Muscle of back (tissue), 13 donors: ENCODE data around the gene HS3ST3B1. TPM values are rescaled to one million over a fixed set of nuclear protein-coding genes. Genes with fewer than 3 reads are reported as not detected.

Experiments used
- DNase-seq, 3 donors: peaks; one replicate each; pipeline versions ENCODE4 v3.0.0 to v3.0.0-alpha.2; 2013
- long read RNA-seq, 9 donors: transcript quantifications; one replicate each; lab custom pipeline, GENCODE V29; 2026
- polyA plus RNA-seq, 10 donors: library from polyadenylated mRNA; unstranded; fragments of 120-200 nt; gene quantifications; one replicate each; pipeline ENCODE4 v1.2.1, GENCODE V29; 2013; ENCODE audit not compliant: insufficient read length in 10 of 10

The HS3ST3B1 gene
- 1 to 10 TPM in 9 of 10 donors, under 1 TPM in 1; 0.71 to 4.7 (median 3.4) TPM for polyA plus RNA-seq
- long read RNA-seq, donor 1: 0 reads
- long read RNA-seq, donor 2: 0 reads
- long read RNA-seq, donor 3: 0 reads
- long read RNA-seq, donor 4: 0 reads
- long read RNA-seq, donor 5, full-length matches to known transcripts: 2 of 2 reads
- long read RNA-seq, donor 5, partial matches to known transcripts: 0 of 2 reads
- long read RNA-seq, donor 5, other reads (novel, unspliced or antisense): 0 of 2 reads
- long read RNA-seq, donor 6: 0 reads
- long read RNA-seq, donor 7: 0 reads
- long read RNA-seq, donor 8: 0 reads
- long read RNA-seq, donor 9: 0 reads

DNA sequence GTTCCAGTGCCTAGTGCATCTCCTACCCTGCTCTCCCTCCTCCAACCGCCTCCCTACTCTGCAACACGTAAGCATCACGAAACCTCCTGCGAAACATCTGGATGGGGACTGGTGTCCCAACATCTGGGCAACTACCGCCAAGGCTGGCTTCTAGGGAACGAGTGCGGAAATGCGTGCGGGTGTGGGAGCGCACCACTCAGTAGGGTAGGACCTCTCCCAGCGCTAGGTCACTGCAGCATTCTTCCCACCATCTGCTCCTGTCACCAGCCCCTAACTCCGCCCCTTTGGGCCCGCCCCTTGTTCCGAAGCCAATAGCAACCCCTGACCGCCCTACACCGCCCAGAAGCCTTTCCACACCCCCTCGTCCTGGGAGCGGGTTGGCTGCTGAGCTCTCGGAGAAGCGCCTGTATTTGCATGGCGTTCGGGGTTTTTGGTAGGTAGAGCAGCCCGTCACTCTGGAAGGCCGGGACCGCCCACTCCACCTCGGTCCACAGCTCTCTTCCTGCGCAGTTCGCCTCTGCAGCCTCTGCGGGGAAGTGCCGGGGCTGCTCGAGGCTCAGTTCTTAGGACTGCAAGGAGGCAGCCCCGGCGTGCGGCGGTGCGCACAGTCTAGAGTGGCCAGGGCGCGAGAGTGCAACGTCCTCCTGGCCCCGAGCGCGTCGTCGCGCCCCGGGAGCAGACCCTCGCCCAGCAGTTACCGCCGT is at the start of gene HS3ST3B1:
Gene HS3ST3B1, plus strand, starts transcription at position 507 of the 704 bp plus-strand sequence. CDS start 438 bp downstream, outside the sequence.
- peak; percentile 98 to 100 (median 99) for DNase-seq

DNA sequence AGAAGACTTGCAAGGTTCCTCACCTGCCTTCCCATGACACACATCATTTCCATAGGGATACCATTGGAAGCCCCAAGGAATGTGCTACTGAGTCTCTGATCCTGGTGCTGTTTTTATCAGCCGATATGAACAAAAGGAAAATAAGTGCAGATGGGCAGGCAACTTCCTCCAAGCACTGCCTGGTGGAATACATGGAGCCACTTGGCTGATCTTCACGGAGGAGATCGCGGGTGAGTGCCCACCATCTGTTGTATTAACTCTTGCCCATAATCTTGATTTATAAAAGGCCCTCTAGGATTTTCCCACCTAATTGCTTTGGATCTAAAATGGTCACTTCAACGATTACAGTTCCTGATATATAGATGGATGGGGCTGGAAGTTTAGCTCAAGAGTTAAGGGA is 39.5 kb upstream of the HS3ST3B1 start:
- no peak for DNase-seq

DNA sequence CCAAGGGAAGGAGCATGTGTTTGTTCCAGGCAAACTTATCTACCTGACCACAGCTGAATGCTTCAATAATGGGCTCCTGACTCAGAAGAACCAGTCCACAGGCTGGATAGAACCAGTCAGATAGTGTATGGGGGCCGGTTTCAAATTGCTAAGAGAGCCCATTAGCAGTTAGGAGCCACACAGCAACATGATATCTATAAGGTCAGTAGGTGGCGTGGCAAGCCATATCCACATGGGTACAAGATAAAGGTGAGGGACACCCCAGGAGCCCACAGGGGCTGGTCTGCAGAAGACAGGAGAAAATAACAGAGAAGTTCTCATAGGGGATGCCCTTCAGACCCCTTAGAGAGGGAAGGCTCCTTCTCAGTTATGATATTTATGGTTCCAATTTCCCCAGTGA is 32.6 kb upstream of the HS3ST3B1 start:
- no peak for DNase-seq

DNA sequence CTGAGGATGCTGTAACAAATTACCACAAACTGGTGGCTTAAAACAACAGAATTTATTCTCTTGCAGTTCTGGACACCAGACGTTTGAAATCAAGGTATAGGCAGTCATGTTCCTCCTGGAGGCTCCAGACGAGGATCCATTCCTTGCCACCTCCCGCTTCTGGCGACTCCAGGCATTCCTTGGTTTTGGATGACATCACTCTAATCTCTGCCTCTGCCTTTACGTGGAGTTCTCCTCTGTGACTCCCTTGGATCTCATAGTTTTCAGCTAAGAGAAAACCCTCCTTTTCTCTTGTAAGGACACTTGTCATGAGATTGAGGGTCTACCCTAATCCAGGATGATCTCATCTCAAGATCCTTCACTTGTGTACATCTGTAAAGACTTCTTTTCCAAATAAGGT is 31.4 kb upstream of the HS3ST3B1 start:
- no peak for DNase-seq

DNA sequence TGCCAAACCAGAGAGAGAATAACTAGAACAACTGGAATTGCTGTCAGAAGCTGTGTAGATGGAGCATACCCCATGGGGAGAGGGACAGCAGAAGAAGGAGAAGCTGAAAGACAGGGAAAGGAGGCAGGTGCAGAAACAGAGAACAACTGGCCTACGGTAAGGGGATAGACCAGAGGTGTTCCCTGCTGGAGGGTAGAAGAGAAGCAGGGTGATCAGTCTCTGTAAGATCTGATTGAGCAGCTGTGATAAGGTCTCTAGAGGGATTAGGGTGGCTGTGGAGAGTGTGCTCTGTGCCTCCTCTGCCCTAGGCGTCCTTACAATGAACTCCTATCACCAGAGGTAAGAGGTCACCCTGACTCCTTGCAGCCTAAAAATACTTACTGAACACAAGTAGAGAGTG is 30.4 kb upstream of the HS3ST3B1 start:
- DNase-seq: no peak

DNA sequence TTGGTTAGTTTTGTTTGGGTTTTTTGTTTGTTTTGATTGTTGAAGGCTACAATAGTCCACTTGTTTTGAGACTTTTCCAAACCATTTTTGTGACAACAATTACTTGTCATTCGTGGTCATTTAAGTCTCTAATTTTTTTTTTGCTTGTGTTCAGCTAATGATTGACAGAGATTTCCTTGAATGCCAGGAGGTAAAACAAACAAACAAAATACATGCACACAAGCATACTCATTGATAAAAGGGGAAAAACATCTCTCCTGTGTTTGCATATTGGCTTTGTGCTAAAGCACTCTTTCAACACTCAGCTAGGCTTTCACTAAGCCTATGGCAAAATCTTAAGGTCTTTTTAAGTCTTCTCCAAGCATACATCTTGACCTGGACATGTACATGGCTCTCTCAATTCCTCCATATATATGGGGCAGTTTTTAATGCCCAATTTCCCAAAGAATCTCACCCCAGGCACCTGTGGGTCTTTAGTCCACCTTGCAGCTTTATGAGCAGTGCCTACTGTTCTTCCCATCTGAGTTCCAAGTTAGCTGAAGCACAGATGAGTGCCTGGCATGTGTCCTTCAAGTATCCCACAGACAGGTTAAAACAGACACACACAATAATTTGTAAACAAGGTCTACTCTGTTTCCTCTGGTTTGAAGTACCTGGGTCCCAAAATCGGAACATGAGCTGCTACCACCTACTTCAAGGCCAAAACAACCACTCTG is 24.2 kb upstream of the HS3ST3B1 start:
- no peak for DNase-seq

DNA sequence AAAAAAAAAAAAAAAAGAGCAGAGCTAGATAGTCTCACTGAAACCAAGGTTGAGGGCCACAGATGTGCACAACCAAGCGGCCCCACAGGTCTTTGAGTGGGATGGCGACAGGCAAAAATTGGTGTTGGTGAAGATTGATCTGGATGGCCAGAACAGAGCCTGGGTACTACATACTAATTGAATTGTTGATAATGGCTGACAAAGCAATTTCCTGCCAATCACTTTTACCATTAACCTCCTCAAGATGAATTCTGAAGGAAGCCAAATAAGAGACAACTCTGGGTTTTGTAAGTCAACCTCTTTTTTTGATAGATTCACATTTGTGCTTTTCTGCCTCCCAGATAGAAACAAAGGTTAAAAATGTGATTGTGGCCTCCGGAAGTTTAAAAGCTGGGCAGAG is 19.4 kb upstream of the HS3ST3B1 start:
- no peak for DNase-seq

DNA sequence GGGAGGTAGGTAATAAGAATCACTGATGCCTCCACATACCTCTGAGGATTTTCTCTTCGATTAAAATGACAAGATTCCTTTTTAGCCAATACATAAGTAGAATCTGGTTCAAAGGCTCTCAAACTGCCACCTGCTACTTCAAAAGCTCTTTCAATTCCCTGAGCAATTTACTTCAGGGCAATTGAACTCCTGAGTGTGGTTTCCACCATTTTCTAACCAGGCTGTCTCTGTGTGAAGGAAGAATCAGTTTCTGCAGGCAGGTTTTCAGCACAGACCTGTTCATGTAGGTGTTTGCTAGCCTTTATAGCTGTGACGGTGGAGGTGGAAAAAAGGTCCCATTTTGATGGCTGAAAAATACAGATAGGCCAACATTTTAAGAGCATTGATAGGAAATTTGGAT is 18.2 kb upstream of the HS3ST3B1 start:
- DNase-seq: no peak

DNA sequence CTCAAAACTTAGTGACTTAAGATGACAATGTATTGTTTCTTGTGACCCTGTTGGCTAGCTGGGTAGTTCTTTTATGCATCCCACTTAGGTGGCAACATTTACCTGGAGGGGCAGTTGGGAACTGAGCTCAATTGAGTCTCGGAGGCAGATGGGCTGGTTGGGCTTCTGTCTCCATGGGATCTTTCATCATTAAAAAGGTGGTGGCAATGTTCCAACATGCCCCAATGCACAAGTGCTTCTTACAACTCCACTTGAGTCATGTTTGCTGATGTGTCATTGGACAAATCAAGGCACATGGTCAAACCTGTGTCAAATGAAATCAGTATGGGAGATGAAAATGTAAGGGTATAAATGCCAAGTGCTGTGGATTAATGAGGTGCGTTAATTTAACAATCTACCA is 11.7 kb upstream of the HS3ST3B1 start:
- no peak for DNase-seq

DNA sequence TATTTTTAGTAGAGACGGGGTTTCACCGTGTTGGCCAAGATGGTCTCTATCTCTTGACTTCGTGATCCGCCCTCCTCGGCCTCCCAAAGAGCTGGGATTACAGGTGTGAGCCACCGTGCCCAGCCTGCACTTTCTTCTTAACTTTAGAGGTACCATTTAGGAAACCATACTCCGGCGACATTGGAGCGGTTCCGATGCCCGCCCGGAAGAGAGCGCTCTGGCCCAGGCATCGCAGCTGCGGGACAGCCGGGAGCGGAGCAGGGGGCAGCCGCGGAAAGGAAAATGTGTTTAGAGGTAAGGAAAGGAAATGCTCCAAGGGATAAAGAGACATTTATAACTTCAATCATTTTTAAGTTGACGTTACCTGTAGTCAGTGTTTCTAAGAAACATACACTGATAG is 6.0 kb upstream of the HS3ST3B1 start:
- DNase-seq: no peak

DNA sequence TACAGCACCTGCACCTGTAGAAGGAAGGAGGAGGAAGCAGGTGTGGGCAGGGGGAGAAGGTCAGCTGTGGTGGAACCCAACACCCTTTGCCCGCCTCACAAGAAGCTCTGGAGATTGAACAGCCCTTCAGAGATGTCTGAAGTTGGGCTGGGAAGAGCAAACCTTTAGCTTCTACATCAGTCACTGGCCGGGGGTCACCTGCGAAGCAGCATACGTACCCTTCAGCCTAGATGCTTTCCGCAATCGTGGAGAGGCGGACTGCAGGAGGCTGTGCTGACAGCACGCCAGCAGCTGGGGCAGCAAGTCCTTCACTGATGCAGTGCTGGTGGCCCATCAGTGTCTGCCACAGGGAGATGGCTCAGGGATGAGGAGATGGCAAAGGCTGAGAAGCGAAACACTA is 5.2 kb upstream of the HS3ST3B1 start:
- no peak for DNase-seq

DNA sequence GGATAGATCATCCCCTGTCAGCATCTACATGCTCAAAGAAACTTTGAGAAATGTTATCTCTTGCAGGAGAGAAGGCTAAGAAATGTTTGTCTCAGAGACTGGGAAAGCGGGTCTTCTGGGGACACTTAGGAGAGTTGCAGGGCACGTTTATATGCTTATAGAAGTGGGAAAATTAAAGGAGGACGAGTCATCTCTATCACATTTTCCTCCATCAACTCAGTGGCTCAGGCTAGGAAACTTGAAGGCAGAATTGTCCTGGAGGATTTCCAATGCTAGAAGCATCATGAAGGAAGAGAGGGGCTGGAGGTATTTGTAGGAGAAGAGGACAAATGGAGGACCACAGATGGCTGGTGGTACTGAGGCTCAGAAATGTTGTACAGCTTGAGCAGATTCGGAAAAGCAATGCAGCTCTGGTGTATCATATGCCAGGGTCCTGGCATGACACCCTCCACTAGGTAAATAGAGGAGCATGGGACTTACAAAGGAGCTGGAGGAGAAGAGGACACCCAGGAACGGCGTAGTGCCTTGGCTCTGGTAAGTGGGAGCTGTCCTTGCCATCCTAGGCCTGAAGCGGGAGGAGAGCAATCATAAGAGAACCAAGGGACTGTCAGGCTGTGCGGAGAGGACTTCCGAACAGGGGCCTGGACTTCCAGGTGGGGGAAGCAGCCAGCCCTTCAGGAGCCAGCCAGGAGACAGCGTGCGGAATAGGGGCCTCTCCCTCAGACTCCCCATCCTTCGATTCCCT is 4.5 kb upstream of the HS3ST3B1 start:
- no peak for DNase-seq

DNA sequence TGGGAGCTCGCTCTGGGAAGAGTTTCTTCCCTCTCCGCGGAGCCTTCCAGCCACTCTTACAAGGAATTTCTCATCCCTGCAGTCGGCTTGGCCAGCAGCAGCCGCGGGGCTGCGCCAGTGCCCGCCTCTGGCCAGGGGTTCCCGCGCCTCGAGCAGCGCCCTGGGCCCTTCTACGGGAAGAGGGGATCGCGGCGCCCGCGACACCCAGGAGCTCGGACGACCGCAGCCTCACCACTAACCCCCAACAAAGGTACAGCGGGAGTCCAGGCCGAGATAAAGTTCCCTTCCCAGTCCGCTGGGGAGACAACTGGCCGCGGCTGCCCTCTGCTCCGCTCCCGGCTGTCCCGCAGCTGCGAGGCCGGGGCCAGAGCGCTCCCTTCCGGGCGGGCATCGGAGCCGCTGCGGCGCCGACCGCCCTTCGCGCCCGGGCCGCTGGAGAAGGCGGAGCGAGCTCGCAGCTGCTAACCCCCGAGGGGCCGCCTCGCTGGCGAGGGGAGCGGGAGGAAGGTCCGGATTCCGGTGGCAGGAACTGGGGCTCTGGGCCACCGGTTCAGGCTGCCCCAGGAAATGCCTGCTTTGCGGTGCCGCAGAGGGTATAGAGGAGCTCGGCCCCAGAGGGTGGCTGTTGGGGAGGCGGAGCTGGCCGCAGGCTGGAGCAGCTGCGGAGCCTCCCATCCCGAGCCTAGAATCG is 3.6 kb upstream of the HS3ST3B1 start:
- peak in 1 of 3 donors; percentile 84 for DNase-seq

DNA sequence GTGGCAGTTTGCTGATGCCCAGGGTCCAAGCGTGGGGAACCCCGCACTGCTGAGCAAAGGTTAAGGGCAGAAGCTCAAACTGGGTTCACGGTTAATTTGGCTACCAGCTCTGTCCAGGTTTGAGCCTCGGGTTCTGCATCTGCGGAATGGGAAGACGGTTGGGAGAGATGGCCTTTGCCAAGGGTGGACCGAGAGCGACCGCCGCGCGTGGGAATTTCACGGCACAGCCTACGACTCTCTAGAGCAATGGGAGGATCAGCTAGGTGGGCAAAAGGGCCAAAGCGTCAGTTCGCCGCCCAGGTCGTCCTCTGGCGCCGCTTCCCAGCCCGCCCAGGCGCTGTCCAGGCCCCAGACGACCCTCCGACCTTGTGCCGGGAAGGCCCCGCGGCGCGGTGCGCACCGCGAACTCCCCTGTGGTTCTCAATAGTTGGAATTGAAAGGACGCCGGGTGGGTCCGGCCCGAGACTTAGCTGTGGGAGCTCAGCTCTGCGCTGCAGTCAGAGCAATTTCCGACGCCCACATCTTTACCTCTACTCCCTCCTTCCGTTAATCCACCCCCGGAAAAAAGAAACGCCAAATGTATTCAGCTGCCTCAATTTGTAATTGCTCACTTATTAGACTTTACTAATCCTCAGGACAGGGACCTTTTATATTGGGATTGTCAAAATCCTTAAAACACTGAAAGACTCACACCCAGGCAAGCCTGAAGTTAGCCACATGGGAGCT is 2.5 kb upstream of the HS3ST3B1 start:
- peak in 1 of 3 donors; percentile 37 for DNase-seq

DNA sequence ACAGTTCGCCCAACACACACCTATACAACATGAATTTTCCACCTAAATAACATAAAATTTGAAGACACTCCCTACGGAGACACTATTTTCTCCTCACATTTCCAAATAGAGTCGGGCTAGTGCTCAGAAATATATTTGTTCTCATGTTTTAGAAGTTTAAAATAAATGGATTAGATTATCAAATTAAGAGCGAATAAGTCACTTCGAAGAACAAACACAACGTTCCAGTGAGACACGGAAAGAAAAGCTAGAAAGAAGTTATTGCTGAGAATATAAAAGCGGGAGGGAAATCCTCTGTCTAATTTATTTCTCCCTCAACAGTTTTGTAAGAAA is 2.0 kb upstream of the HS3ST3B1 start:
- DNase-seq: no peak

DNA sequence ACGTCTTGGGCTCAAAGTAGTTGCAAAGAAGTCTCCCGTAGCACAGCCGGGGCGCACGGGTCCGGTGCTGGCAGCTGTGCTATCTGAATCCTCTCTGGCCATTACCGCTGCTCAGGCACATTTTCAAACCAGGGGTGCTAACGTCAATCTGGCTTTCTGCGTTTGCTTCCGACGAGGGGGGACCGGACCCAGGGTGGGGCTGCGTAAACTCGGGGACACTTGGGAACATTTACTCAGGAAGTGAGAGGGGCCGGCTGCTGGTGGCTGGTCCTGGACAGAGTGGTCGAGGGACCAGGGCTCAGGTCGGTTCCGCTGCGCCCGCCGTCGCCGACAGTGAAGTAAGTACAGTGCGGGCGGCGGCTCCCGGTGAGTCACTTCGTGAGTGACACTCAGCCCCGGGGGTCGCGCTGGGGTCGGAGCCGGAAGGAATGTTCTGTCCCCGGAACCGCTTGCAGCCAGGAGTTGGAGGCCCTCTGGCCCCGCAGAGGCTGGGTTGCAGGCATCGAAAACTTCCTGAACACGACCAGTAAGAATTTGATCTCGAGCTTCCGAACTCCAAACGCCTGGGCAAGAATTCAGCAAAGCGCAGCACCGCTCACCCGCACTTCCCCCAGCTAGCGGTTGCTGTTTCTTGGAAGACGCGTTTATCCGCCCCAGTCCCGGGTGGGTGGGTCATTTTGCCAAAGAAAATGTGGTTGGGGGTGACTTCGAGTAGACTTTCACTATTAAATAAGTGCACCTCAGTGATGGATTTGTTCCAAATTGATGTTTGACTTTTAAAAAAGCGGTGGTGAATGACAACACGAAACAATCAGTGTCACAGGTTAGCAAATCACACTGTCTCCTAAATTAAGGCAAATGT is 1.4 kb upstream of the HS3ST3B1 start:
- peak in 1 of 3 donors; percentile 74 for DNase-seq

DNA sequence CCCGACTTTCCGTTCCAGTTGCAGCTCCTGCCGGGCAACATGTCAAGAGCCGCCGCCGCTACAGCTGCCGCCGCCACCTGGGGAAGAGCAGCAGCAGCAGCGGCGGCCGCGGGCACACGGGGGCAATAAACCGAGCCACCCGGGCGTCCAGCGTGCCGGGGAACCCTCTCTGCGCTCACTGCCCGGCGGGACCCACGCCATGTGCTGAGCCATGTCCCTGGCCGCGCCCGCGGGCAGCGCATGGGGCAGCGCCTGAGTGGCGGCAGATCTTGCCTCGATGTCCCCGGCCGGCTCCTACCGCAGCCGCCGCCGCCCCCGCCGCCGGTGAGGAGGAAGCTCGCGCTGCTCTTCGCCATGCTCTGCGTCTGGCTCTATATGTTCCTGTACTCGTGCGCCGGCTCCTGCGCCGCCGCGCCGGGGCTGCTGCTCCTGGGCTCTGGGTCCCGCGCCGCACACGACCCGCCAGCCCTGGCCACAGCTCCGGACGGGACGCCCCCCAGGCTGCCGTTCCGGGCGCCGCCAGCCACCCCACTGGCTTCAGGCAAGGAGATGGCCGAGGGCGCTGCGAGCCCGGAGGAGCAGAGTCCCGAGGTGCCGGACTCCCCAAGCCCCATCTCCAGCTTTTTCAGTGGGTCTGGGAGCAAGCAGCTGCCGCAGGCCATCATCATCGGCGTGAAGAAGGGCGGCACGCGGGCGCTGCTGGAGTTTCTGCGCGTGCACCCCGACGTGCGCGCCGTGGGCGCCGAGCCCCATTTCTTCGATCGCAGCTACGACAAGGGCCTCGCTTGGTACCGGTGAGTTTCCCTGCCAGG is 604 bp downstream of the HS3ST3B1 start:
- peak in 1 of 3 donors; percentile 73 for DNase-seq

DNA sequence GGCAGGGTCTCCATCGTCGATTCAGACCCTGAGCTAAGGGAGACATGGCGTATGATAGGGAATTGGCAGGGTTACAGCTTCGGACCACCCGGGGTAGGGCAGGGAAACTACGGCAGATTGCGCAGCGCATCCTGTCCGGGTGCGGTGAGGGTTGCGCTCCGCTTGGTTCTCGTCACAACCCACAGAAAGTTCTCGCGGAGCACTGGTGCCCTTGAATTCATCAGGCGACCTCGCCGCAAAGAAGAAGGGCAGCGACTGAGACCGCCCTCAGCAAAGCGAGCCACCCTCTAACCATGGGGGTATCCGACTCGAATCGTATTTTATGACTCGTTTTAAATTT is 1.2 kb downstream of the HS3ST3B1 start:
- DNase-seq: peak in 1 of 3 donors; percentile 79
